ENCODE results near the gene PLEKHA6.

Gene PLEKHA6

GRCh38 chr1:204368996-204369726 lies 9.4 kb upstream of the PLEKHA6 start:
- TF ChIP-seq REST (IDR thresholded peaks at IDR 0.05; ENCODE audit: insufficient replicate concordance, low read depth) (no peak), SPI1 (IDR thresholded peaks at IDR 0.05; ENCODE audit: borderline replicate concordance, low read depth) (no peak), POLR2AphosphoS5 (IDR thresholded peaks at IDR 0.05; ENCODE audit: low read depth) (no peak), GABPA (IDR thresholded peaks at IDR 0.05; ENCODE audit: low read depth) (no peak), CTCF (IDR thresholded peaks at IDR 0.05; ENCODE audit: insufficient read depth, low read length) (no peak)
- H3K27ac ChIP-seq (replicated peaks) = no peak overlapping the region
- peaks cover 8% of the 10 kb centered on the region for H3K27me3 ChIP-seq (ENCODE audit: insufficient read depth, poor library complexity, severe bottlenecking)
- no peak overlapping the region for H3K4me3 ChIP-seq (replicated peaks; ENCODE audit: insufficient read depth, low read length)
- DNase-seq (ENCODE audit: low read depth in 1 of 2, low spot score in 1 of 2) = no peak

GRCh38 chr1:204367956-204368355 lies 8.2 kb upstream of the PLEKHA6 start:
- Histone ChIP-seq H3K27ac (replicated peaks) (no peak overlapping the region), H3K27me3 (ENCODE audit: insufficient read depth, poor library complexity, severe bottlenecking) (peaks cover 7% of the 10 kb centered on the region), H3K4me3 (replicated peaks; ENCODE audit: insufficient read depth, low read length) (no peak overlapping the region)
- no peak for DNase-seq (ENCODE audit: low read depth in 1 of 2, low spot score in 1 of 2)
- TF ChIP-seq POLR2AphosphoS5 (IDR thresholded peaks at IDR 0.05; ENCODE audit: low read depth) (no peak), SPI1 (IDR thresholded peaks at IDR 0.05; ENCODE audit: borderline replicate concordance, low read depth) (no peak), REST (IDR thresholded peaks at IDR 0.05; ENCODE audit: insufficient replicate concordance, low read depth) (no peak), GABPA (IDR thresholded peaks at IDR 0.05; ENCODE audit: low read depth) (no peak), CTCF (IDR thresholded peaks at IDR 0.05; ENCODE audit: insufficient read depth, low read length) (no peak)

- Histone ChIP-seq H3K4me3 (replicated peaks; ENCODE audit: insufficient read depth, low read length) (no peak overlapping the region), H3K27me3 (ENCODE audit: insufficient read depth, poor library complexity, severe bottlenecking) (peaks cover 7% of the 10 kb centered on the region), H3K27ac (replicated peaks) (no peak overlapping the region)
- no peak for DNase-seq (ENCODE audit: low read depth in 1 of 2, low spot score in 1 of 2)
- TF ChIP-seq CTCF (IDR thresholded peaks at IDR 0.05; ENCODE audit: insufficient read depth, low read length) (no peak), REST (IDR thresholded peaks at IDR 0.05; ENCODE audit: insufficient replicate concordance, low read depth) (no peak), GABPA (IDR thresholded peaks at IDR 0.05; ENCODE audit: low read depth) (no peak), POLR2AphosphoS5 (IDR thresholded peaks at IDR 0.05; ENCODE audit: low read depth) (no peak), SPI1 (IDR thresholded peaks at IDR 0.05; ENCODE audit: borderline replicate concordance, low read depth) (no peak)
Observed at GRCh38 chr1:204367193-204367858, 7.6 kb upstream of the PLEKHA6 start.
